ENCODE data around the gene CAPN14.
A peak's percentile ranks its signal among the peaks of the same experiment; 100 is the strongest.

- TF ChIP-seq, protein P1, sequence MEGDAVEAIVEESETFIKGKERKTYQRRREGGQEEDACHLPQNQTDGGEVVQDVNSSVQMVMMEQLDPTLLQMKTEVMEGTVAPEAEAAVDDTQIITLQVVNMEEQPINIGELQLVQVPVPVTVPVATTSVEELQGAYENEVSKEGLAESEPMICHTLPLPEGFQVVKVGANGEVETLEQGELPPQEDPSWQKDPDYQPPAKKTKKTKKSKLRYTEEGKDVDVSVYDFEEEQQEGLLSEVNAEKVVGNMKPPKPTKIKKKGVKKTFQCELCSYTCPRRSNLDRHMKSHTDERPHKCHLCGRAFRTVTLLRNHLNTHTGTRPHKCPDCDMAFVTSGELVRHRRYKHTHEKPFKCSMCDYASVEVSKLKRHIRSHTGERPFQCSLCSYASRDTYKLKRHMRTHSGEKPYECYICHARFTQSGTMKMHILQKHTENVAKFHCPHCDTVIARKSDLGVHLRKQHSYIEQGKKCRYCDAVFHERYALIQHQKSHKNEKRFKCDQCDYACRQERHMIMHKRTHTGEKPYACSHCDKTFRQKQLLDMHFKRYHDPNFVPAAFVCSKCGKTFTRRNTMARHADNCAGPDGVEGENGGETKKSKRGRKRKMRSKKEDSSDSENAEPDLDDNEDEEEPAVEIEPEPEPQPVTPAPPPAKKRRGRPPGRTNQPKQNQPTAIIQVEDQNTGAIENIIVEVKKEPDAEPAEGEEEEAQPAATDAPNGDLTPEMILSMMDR (IDR thresholded peaks at IDR 0.05) = 0 out of 2 replicates have a peak, but pooled peaks have one; percentile 9
- no peak for TF ChIP-seq ZFX (IDR thresholded peaks at IDR 0.05; ENCODE audit: borderline replicate concordance)
These were observed 65.8 kb downstream of the CAPN14 start for GRCh38 chr2:31151501-31151900.

Measured in 22Rv1 (cell line).